ENCODE data around the gene RPS6KA4.

DNA sequence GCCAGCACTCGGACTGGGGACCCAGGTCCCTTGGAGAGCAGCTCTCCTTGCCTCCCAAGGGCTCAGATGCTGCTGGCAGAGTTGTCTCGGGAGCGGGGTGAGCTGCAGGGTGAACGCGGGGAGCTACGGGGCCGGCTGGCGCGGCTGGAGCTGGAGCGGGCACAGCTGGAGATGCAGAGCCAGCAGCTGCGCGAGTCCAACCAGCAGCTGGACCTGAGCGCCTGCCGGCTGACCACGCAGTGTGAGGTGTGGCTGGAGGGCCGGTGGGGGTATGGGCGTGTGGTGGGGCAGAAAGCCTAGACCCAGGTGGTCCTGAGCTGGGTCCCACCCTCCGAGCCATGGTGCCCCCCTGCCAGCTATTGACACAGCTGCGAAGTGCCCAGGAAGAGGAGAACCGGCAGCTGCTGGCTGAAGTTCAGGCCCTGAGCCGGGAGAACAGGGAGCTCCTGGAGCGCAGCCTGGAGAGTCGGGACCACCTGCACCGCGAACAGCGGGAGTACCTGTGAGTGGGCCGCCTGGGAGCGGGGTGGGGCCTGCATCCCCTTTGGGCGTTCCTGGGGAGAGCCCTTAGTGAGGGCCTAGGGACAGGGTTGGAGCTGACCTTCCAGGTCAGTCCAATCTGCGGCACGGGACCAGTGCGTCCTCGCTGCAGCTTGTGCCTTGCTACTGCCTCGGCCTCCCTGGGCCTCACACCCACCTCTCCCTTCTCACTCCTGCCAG, 5.8 kb upstream of the RPS6KA4 start:
- no peak; the same call in 1 of the 2 replicates for TF ChIP-seq POLR2A (IDR thresholded peaks at IDR 0.05; ENCODE audit: low read depth, low read length)
- no peak for TF ChIP-seq POLR2AphosphoS5 (IDR thresholded peaks at IDR 0.05; ENCODE audit: low read depth, low read length)
- TF ChIP-seq TAF1 (IDR thresholded peaks at IDR 0.05; ENCODE audit: borderline replicate concordance, low read depth, low read length), result no peak
